Measurements from ENCODE around the gene TPCN2.

The TPCN2 gene

DNA sequence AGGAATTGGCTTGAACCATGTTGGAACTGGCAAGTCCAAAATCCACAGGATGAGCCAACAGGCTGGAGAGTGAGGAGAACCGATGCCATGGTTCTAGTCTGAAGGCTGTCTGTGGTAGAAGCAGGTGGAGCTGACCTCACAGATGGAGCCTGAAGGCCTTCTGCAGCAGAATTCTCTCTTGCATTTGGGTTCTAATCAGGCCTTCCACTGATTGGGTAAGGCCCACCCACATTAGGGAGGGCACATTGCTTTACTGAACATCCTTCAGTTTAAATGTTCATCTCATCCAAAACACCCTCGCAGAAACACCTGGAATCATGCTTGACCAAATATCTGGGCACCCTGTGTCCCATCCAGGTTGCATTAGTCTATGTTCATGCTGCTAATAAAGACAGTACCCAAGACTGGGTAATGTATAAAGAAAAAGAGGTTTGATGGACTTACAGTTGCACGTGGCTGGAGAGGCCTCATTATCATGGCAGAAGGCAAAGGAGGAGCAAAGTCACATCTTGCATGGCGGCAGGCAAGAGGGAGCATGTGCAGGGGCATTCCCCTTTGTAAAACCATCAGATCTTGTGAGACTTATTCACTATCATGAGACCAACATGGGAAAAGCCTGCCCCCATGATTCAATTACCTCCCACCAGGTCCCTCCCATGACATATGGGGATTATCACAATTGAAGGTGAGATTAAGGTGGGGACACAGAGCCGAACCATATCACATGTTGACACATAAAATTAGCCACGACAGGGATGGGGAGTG is 122.9 kb downstream of the TPCN2 start:
- DNase-seq, result no peak

DNA sequence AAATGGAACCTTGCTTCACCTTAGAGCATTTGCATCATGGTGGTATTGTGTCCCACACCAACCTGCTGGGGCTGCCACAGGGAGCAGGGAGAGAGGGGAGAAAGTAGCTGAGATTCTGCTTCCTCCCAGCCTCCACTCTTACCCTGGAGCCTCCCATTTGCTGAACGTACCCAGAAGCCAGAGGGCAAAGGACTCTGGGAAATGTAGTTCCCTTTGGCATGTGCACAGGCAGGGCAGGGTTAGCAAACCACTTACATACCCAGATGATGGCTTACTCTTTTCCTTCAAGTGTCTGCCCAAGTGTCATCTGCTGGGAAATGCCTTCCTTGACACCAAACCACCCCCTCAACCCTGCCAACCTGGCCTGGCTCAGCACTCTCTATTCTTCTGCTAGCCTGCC is 123.9 kb downstream of the TPCN2 start:
- no peak for DNase-seq

GRCh38 chr11:69173331-69173730 is 124.6 kb downstream of the TPCN2 start:
- DNase-seq, result no peak

DNA sequence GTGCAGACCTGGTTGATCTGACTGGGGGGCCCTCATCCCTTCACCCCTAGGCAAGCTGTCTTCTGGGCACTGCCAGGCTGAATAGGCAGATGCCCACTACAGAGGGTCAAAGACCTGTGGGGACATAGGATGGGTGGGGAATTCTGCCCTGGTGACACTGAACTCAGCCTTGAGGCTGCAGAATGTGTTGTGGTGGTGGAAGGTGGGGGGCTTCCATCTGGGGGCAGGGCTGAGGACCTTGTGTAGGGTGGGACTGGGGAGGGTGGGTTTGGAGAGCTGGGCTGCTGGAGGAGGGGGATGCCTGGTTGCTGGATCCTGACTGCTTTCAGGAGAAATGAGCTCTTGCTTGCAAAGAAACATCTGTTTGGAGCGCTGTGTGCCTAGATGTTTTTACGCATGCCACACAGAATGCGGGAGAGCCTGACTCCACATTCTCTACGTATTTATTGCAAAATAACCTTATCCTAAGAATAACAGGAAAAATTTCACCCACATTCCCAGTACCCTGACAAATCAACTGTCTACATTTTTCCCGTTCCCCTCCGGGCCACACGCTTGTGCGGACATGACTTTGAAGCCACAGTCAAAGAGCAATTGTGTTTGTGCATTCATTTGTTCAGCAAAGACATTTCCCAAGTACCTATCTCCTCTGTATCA is 125.3 kb downstream of the TPCN2 start:
- no peak for DNase-seq

DNA sequence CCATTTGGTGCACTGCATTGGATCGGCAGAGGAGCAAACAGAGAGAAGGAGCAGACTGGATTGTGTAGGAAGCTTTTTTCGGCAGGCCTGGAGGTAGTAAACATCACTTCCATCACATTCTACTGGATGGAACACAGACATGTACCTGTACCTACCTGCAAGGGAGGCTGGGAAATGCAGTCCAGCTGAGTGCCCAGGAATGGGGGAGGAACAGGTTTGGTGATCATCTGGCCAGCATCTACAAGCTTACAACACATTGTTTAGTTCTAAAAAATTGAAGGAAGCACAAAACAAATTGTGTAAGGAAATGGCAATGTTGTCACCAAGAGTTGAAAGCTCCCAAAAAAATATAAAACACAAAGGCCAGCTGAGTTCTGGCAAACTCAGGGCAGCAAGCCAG is 126.1 kb downstream of the TPCN2 start:
- DNase-seq, result no peak

DNA sequence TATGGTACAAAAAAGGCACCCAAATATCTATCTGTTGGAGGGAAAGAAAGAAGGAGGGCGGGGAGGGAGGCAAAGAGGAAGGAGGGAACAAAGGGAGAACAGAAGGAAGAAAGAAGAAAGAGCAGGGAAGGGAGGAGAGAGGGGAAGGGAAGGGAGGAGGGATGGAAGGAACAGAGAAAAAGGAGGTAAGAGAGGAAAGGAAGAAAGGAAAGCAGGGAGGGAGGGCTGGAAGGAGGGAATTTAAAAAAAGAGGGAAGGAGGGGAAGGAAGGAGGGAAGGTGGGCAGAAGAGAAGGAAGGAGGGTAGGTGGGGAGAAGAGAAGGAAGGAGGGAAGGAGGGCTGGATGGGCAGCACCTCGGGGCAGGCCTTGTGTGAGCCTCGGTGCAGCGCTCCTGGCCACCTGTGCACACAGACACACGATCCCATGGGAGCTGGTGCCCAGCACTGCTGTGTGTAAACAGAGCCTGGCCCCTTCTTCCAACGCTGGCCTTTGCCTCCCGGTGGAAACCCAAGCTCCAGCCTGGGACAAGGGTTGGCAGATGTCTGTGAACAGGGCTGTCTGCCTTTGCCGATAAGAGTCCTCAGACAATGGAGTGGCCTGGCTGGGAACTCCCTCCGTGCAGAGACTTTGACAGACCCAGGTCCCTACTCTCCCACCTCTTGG is 130.2 kb downstream of the TPCN2 start:
- no peak for DNase-seq

DNA sequence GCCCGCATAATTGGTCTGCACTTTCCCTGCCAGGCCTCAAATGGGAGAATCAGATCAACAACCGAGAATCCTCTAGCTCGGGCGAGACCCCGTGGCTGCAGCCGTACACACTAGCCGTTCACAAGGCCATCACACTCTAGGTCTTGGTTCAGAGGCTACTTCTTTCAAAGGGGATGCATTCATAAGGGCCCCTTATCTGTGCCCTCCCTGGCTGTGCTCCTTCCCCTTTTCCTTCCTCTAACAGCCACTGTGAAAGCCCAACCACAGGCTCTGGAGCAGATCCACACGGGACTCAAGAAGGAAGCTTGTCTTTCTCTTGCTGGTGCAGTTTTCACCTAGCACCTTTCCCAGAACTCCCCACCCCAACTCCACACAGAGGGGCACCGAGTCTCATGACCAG is 131.5 kb downstream of the TPCN2 start:
- no peak for DNase-seq

- no peak for DNase-seq
These were observed 132.0 kb downstream of the TPCN2 start for GRCh38 chr11:69180726-69181125.

DNA sequence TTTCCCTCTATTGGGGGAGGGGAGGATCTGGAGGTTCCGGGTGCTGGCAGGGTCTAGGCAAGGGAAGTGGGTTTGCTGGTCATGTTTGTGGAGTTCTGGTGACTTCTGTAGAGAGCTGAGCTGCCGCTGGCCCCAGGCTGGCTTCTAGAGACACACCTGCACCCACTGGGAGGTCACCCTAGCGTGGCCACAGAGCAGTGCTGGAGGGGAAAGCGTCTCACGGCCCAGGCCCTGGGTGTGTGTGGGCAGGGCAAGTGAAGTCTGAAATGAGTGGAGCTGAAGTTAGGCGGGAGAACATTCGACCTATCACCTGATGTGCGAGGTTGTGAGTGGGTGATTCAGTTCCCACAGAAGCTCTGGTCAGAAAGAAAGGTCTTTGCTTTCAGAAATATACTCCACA is 134.9 kb downstream of the TPCN2 start:
- DNase-seq, result no peak
